GM13976 (cell line): ENCODE results near the gene GNAI1.

ENCODE experiments used
- DNase-seq: peaks from one replicate; pipeline ENCODE4 v3.0.0; 2012; ENCODE audit warnings: low spot score
- CTCF ChIP-seq: IDR thresholded peaks from 2 replicates; pipeline ENCODE4 v1.5.1; 2012; ENCODE audit warnings: borderline replicate concordance, mild to moderate bottlenecking; ENCODE audit not compliant: insufficient read depth; ENCODE audit errors: extremely low read depth, missing control alignments, control extremely low read depth
- in situ Hi-C: fragments of 300-500 bp; cut with MboI; formaldehyde crosslinking; loops from one replicate; pipeline ENCODE4 v1.12.0; 2022; ENCODE audit warnings: low sequenced_read_pairs, mixed read lengths, inconsistent platforms; ENCODE audit not compliant: unreplicated experiment

GNAI1 gene

DNA sequence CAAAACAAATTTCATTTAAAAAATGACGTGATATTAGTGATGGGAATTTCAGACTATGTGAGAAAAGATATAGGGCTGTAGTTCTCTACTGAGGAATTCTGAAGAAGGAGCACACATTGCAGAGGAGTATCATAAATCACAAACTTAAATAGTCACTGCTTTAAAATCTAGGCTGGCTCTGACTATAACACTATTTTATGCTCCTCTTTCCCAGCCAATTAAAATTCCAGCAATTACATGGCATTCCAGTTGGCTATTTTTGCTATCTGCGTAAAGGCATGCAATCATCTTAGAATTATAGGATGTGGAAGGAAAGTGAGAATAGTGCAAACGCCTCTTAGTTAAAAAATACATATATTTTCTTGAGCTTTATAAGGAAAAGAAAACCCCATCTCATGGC is 123.1 kb downstream of the GNAI1 start:
- DNase-seq, result no peak
- in situ Hi-C loops, result no loop called here
- TF ChIP-seq CTCF, result no peak

DNA sequence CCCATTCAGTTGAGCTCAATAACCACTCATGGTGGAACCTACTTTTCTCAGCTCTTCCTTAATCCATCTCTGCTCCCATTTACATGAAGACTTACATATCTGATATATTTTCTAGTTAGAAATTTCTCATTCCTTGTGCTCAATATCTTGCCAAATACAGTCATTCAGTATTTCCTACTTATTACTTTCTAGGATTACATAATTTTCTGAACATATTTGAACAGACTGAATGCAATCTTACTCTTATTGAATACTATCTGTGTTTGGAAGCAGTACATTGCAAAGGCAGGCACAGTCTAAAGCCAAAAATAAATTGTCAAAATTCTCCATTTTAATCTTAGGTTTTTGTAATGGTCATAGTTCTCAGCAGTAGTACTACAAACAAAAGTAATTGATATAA is 126.0 kb downstream of the GNAI1 start:
- DNase-seq, result no peak
- TF ChIP-seq CTCF, result no peak
- in situ Hi-C loops, result no loop called here

GRCh38 chr7:80263333-80263732 is 128.7 kb downstream of the GNAI1 start:
- DNase-seq, result no peak
- in situ Hi-C loops, result no loop called here
- no peak for TF ChIP-seq CTCF

GRCh38 chr7:80263821-80264220 is 129.2 kb downstream of the GNAI1 start:
- DNase-seq, result no peak
- in situ Hi-C loops, result no loop called here

GRCh38 chr7:80264769-80265495 is 130.3 kb downstream of the GNAI1 start:
- in situ Hi-C loops, result no loop called here
- no peak for DNase-seq
- TF ChIP-seq CTCF, result no peak

More at GRCh38 chr7:80263821-80264220, 129.2 kb downstream of the GNAI1 start:
- no peak for TF ChIP-seq CTCF

- TF ChIP-seq CTCF, result no peak
- in situ Hi-C loops, result no loop called here
- no peak for DNase-seq
Measured at GRCh38 chr7:80272560-80273239, 138.1 kb downstream of the GNAI1 start.
